Gastrocnemius medialis (tissue), 4 donors: ENCODE data around the gene FAM219A. TPM values are rescaled to one million over a fixed set of nuclear protein-coding genes. Genes with fewer than 3 reads are reported as not detected.

Source experiments
- ATAC-seq, 2 donors: fragments of 150-250 bp; one replicate each; pipeline ENCODE4 v1.9.1; 2016
- DNase-seq, 2 donors: peaks; one replicate each; pipeline ENCODE4 v3.0.0-alpha.2; 2019
- H3K27ac ChIP-seq, 4 donors: fragments of 200-600 bp; sonication (generic); 1 replicate in 1 of 4; 2 replicates in 3 of 4; pipeline ENCODE4 v1.5.1; 2016 to 2018; ENCODE audit warnings: mild to moderate bottlenecking in 2 of 4, moderate library complexity in 1 of 4
- H3K27me3 ChIP-seq, 3 donors: fragments of 200-600 bp; sonication (generic) in 2 of 3; 1 replicate in 1 of 3; 2 replicates in 2 of 3; pipeline versions ENCODE4 v1.5.1 to v1.6.0; 2016 to 2019; ENCODE audit warnings: mild to moderate bottlenecking in 1 of 3, moderate library complexity in 1 of 3
- H3K36me3 ChIP-seq, 2 donors: fragments of 200-600 bp; sonication (generic) in 1 of 2; one replicate each; pipeline ENCODE4 v1.5.1; 2017 to 2018
- H3K4me1 ChIP-seq, 2 donors: fragments of 200-600 bp; sonication (generic) in 1 of 2; one replicate each; pipeline ENCODE4 v1.5.1; 2016 to 2017; ENCODE audit warnings: mild to moderate bottlenecking in 2 of 2
- H3K4me3 ChIP-seq, 4 donors: fragments of 200-600 bp; sonication (generic) in 3 of 4; 1 replicate in 1 of 4; 2 replicates in 3 of 4; pipeline ENCODE4 v1.5.1; 2016 to 2019; ENCODE audit warnings: mild to moderate bottlenecking in 2 of 4
- H3K9me3 ChIP-seq, 3 donors: fragments of 200-600 bp; sonication (generic) in 2 of 3; 1 replicate in 1 of 3; 2 replicates in 2 of 3; pipeline ENCODE4 v1.5.1; 2016 to 2019
- POLR2A ChIP-seq, 2 donors: fragments of 450-650 bp; IDR thresholded peaks; one replicate each; pipeline ENCODE4 v1.6.1; 2017; ENCODE audit warnings: antibody characterized with exemption in 2 of 2, mild to moderate bottlenecking in 2 of 2, moderate library complexity in 2 of 2
- in situ Hi-C, 4 donors: fragments of 200-750 bp; cut with MboI; loops; one replicate each; pipeline versions ENCODE4 v1.15.0 to v1.8.0; 2017; ENCODE audit warnings: low sequenced_read_pairs in 4 of 4
- intact Hi-C: fragments of 100-400 bp; cut with DNase I; formaldehyde crosslinking; loops from one replicate; pipeline ENCODE4 v1.15.1; 2023; ENCODE audit warnings: low total_unique reads
- total RNA-seq, 4 donors: library from RNA; depleted of rRNA; stranded (reverse); fragments of >200 nt; gene quantifications; one replicate each; pipeline versions ENCODE4 v1.1.0 to v1.2.3, GENCODE V29; 2016
- TF ChIP-seq, protein P1 (sequence below), 5 experiments: fragments of 450-650 bp in 3 of 5; fragments of 200-600 bp in 2 of 5; sonication (generic) in 2 of 5; IDR thresholded peaks in 4 of 5; conservative IDR thresholded peaks in 1 of 5; 1 replicate in 4 of 5; 2 replicates in 1 of 5; pipeline ENCODE4 v1.5.1; 2016 to 2019; ENCODE audit warnings: antibody characterized with exemption in 5 of 5, mild to moderate bottlenecking in 3 of 5, moderate library complexity in 3 of 5

Gene FAM219A, protein sequence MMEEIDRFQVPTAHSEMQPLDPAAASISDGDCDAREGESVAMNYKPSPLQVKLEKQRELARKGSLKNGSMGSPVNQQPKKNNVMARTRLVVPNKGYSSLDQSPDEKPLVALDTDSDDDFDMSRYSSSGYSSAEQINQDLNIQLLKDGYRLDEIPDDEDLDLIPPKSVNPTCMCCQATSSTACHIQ
- total RNA-seq, result 10 to 100 TPM; 29.5 to 58.4 (median 41.8) TPM

DNA sequence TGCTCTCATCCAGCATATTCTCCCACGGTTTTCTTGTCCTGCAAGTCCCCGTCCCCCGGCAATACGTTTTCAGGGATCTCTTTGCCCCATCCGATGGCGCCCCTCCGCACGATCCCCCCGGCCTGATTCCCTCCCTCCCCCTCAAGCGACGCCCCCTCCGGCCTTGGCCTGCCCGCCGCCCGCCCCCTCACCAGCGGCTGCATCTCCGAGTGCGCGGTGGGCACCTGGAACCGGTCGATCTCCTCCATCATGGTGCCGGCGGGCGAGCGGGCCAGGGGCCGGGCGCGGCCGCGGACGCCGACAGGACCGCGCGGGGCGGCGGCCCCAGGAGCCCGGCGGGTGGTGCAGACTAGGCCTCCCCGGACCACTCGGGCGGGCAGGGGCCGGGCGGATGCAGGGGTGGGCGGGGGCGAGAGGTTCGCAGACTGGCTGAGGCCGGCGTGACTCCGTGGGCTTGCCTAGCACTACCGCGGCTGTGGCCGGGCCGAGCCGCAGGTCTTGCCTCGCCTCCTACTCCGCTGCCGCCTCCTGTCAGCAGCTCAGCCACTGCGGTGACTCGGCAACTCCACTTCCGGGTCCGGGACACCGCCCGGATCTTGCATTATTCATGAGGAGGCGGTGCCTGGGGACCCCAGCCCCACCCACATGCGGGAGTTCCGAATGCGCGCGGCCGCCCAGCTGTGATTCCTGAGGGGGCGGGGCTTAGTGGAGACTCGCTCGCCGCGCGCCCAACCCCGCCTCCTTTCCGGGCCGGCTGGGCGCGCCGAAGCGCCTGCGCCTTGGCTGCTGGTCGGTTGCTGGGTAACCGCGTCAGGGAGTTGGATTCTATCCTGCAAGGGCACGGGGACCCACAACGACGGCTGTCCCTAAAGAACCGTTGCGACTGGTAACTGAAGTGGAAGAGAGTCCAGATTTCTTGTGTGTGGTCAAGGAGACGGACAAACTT lies at the start of gene FAM219A, which contains the start of gene DNAI1:
FAM219A (minus strand) TSS at position 558 of the 946 bp plus-strand sequence; CDS start at position 251, 307 bp downstream.
DNAI1 (plus strand) TSS at position 793 of the 946 bp plus-strand sequence. CDS start 201 bp downstream, outside the sequence.
- Histone ChIP-seq H3K9me3 (no peaks in the 10 kb centered on the region), H3K4me3 (peak within 1 kb of the TSS; percentile 68 to 95 (median 80)), H3K4me1 (peaks cover 38 to 53% of the 10 kb centered on the region in 2 donors), H3K36me3 (no peaks in the 10 kb centered on the region), H3K27ac (peak within 1 kb of the TSS; percentile 79 to 94 (median 90)), H3K27me3 (no peaks in the 10 kb centered on the region)
- intact Hi-C loops, result loop anchor here (5.0 to 10.0 kb wide), 4 partner anchors 76 to 657 kb away; partner anchors contain the start of gene ATOSB
- in situ Hi-C loops, result no loop called here
- TF ChIP-seq, protein P1, sequence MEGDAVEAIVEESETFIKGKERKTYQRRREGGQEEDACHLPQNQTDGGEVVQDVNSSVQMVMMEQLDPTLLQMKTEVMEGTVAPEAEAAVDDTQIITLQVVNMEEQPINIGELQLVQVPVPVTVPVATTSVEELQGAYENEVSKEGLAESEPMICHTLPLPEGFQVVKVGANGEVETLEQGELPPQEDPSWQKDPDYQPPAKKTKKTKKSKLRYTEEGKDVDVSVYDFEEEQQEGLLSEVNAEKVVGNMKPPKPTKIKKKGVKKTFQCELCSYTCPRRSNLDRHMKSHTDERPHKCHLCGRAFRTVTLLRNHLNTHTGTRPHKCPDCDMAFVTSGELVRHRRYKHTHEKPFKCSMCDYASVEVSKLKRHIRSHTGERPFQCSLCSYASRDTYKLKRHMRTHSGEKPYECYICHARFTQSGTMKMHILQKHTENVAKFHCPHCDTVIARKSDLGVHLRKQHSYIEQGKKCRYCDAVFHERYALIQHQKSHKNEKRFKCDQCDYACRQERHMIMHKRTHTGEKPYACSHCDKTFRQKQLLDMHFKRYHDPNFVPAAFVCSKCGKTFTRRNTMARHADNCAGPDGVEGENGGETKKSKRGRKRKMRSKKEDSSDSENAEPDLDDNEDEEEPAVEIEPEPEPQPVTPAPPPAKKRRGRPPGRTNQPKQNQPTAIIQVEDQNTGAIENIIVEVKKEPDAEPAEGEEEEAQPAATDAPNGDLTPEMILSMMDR (IDR thresholded peaks at IDR 0.05 in 4 of 5, conservative IDR thresholded peaks at IDR 0.05 in 1 of 5), result no peak
- peak; percentile 97 to 98 for TF ChIP-seq POLR2A (IDR thresholded peaks at IDR 0.05)
- peak; percentile 98 for DNase-seq
- ATAC-seq, result peak; percentile 89 to 92

DNA sequence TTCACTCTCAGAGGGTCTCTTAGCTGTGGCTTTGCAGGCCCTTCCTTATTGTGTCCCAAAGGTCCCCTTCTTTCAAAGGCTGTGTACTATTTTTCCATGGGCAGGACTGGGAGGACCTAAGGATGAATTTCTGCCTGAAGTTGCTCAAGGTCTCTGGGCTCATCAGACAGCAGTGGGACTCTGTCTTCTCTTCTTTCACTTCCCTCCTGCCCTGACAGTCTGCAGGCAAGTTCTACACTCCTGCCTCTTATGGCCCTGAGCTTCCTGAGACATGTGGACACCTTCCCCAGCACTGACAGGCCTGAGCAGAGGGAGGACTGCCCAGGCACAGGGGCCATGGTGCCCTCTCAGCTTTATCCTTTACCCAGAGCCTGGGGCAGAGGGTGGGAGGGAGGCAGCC lies 49.6 kb upstream of the FAM219A start:
- Histone ChIP-seq H3K27me3 (no peaks in the 10 kb centered on the region), H3K4me1 (peaks cover 0 to 6% of the 10 kb centered on the region in 2 donors), H3K36me3 (no peaks in the 10 kb centered on the region), H3K27ac (no peak overlapping the region), H3K9me3 (no peaks in the 10 kb centered on the region), H3K4me3 (no peak overlapping the region)
- ATAC-seq, result no peak
- in situ Hi-C loops (loop anchor here in 1 of 4 donors (25.0 kb wide), 1 partner anchor 104 kb away; the partner anchor contains the start of genes DCTN3 and RPP25L), intact Hi-C loops (no loop called here)
- no peak for TF ChIP-seq POLR2A (IDR thresholded peaks at IDR 0.05)
- TF ChIP-seq, protein P1 (IDR thresholded peaks at IDR 0.05 in 4 of 5, conservative IDR thresholded peaks at IDR 0.05 in 1 of 5), result no peak
- DNase-seq, result no peak

DNA sequence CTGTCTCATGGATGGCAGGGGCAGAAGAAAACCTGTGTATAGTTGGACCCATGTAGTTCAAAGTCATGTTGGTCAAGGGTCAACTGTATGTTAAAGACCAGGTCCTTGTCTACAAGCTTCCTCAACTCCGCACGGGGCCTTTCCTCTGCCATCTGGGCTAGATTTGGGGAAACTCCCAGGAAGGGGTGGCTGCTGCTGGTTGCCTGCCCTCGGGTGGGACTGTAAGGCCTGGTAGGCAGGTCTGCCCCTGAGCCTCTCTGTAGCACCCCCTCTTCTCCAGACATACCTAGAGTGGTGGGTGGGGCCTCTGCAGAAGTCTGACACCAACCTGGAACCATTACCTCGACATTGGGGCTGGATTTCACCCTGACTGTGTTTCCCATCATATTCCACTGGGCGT lies 49.2 kb upstream of the FAM219A start:
- intact Hi-C loops, result no loop called here
- no peaks in the 10 kb centered on the region for H3K36me3 ChIP-seq
- H3K4me1 ChIP-seq, result peaks cover 0 to 6% of the 10 kb centered on the region in 2 donors
- ATAC-seq (no peak), DNase-seq (no peak)
- no peak overlapping the region for H3K27ac ChIP-seq
- no peaks in the 10 kb centered on the region for H3K27me3 ChIP-seq
- no peak for TF ChIP-seq POLR2A (IDR thresholded peaks at IDR 0.05)
- TF ChIP-seq, protein P1 (IDR thresholded peaks at IDR 0.05 in 4 of 5, conservative IDR thresholded peaks at IDR 0.05 in 1 of 5), result no peak
- H3K9me3 ChIP-seq, result no peaks in the 10 kb centered on the region
- no peak overlapping the region for H3K4me3 ChIP-seq
- in situ Hi-C loops, result loop anchor here in 1 of 4 donors (25.0 kb wide), 1 partner anchor 105 kb away; the partner anchor contains the start of genes DCTN3 and RPP25L

DNA sequence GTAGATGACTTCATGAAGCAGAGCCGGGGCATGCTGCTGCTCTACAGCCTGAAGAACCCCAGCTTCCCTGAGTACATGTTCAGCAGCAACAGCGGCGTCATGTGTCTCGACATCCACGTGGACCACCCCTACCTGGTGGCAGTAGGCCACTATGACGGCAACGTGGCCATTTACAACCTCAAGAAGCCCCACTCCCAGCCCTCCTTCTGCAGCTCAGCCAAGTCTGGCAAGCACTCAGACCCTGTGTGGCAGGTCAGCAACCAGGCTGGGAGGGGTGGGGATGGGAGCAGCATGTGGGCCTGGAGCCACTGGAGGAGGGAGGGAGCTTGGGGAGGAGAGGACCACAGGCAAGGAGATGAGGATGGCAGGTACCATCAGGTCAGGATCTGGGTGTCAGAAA lies 48.3 kb upstream of the FAM219A start:
- H3K27ac ChIP-seq, result no peak overlapping the region
- DNase-seq (no peak), ATAC-seq (no peak)
- in situ Hi-C loops (loop anchor here in 1 of 4 donors (25.0 kb wide), 1 partner anchor 106 kb away; the partner anchor contains the start of genes DCTN3 and RPP25L), intact Hi-C loops (no loop called here)
- H3K4me1 ChIP-seq, result peaks cover 0 to 6% of the 10 kb centered on the region in 2 donors
- no peak overlapping the region for H3K4me3 ChIP-seq
- H3K27me3 ChIP-seq, result no peaks in the 10 kb centered on the region
- H3K9me3 ChIP-seq, result no peaks in the 10 kb centered on the region
- no peaks in the 10 kb centered on the region for H3K36me3 ChIP-seq
- TF ChIP-seq POLR2A (IDR thresholded peaks at IDR 0.05), result no peak
- TF ChIP-seq, protein P1 (IDR thresholded peaks at IDR 0.05 in 4 of 5, conservative IDR thresholded peaks at IDR 0.05 in 1 of 5), result no peak
